Stromal cell of bone marrow (primary cell): Measurements from ENCODE around the gene MAP2K1.
"Not testable (repeated sequence)": the region's sequence is repeated elsewhere in the genome, so short reads cannot be mapped to it uniquely, and the experiment has no call there.

Experiments used
- DNase-seq: peaks from one replicate; pipeline ENCODE4 v3.0.0-alpha.2; 2012; ENCODE audit warnings: low read depth

The MAP2K1 gene

GRCh38 chr15:66386204-66387123 is at the start of gene MAP2K1:
MAP2K1 (plus strand) TSS chr15:66386912; CDS start chr15:66387348, 436 bp downstream.
- DNase-seq: peak; percentile 95

- DNase-seq: not testable (repeated sequence)
These were observed 38.2 kb upstream of the MAP2K1 start for GRCh38 chr15:66348530-66348929.

GRCh38 chr15:66356077-66356358 is 30.7 kb upstream of the MAP2K1 start:
- DNase-seq: no peak

GRCh38 chr15:66356359-66357236 is 30.1 kb upstream of the MAP2K1 start, which contains the start of gene TIPIN:
TIPIN (minus strand) TSS chr15:66356685; CDS start chr15:66352947, 3,738 bp downstream.
- peak; percentile 90 for DNase-seq

GRCh38 chr15:66359740-66360139 is 27.0 kb upstream of the MAP2K1 start:
- DNase-seq: no peak

- not testable (repeated sequence) for DNase-seq
These were observed 24.8 kb upstream of the MAP2K1 start for GRCh38 chr15:66361745-66362460.

GRCh38 chr15:66362776-66363175 is 23.9 kb upstream of the MAP2K1 start:
- DNase-seq: no peak

- no peak for DNase-seq
These were observed 21.7 kb upstream of the MAP2K1 start for GRCh38 chr15:66364944-66365528.

GRCh38 chr15:66369773-66370651 is 16.7 kb upstream of the MAP2K1 start:
- no peak for DNase-seq

- DNase-seq: no peak
These were observed 12.5 kb upstream of the MAP2K1 start for GRCh38 chr15:66374179-66374578.

- no peak for DNase-seq
These were observed 7.8 kb upstream of the MAP2K1 start for GRCh38 chr15:66378814-66379430.

- DNase-seq: not testable (repeated sequence)
These were observed 5.3 kb upstream of the MAP2K1 start for GRCh38 chr15:66381376-66381775.

- DNase-seq: peak; percentile 49
These were observed 691 bp downstream of the MAP2K1 start for GRCh38 chr15:66387163-66388042.

- DNase-seq: no peak
These were observed 1.3 kb downstream of the MAP2K1 start for GRCh38 chr15:66388043-66388363.

GRCh38 chr15:66388576-66388975 is 1.9 kb downstream of the MAP2K1 start:
- no peak for DNase-seq

- DNase-seq: no peak
These were observed 2.6 kb downstream of the MAP2K1 start for GRCh38 chr15:66389098-66389858.

- DNase-seq: no peak
These were observed 3.2 kb downstream of the MAP2K1 start for GRCh38 chr15:66389859-66390381.

GRCh38 chr15:66390678-66391077 is 4.0 kb downstream of the MAP2K1 start:
- DNase-seq: no peak
